Measurements from ENCODE around the gene CHPF2.

CHPF2 gene

GRCh38 chr7:151202836-151203235 lies 29.4 kb upstream of the CHPF2 start:
- no peak overlapping the region for H2BK15ac ChIP-seq (replicated peaks; ENCODE audit: low read depth)
- no peak overlapping the region for H3K56ac ChIP-seq (ENCODE audit: low read length)
- no peak overlapping the region for H3K4ac ChIP-seq (ENCODE audit: low read depth, low read length)
- no peak overlapping the region for H3K9ac ChIP-seq (ENCODE audit: low read length)
- no peaks in the 10 kb centered on the region for H3K4me1 ChIP-seq (ENCODE audit: control insufficient read depth, low read depth, low read length)
- H3K23ac ChIP-seq (ENCODE audit: low read length), result no peak overlapping the region
- no peak overlapping the region for H3K18ac ChIP-seq (ENCODE audit: low read length)
- H3K27me3 ChIP-seq (ENCODE audit: insufficient read depth, low read length, poor library complexity), result no peaks in the 10 kb centered on the region
- no peaks in the 10 kb centered on the region for H3K36me3 ChIP-seq (ENCODE audit: control insufficient read depth, insufficient read depth, low read length)
- H2BK5ac ChIP-seq (ENCODE audit: low read length), result no peak overlapping the region
- no peak overlapping the region for H4K5ac ChIP-seq (ENCODE audit: low read length)
- H2AK5ac ChIP-seq (ENCODE audit: low read length), result no peak overlapping the region
- no peak overlapping the region for H3K4me2 ChIP-seq (ENCODE audit: low read length)
- H4K8ac ChIP-seq (ENCODE audit: low read depth, low read length), result no peak overlapping the region
- H3K4me3 ChIP-seq (ENCODE audit: low read length), result no peak overlapping the region
- no peak overlapping the region for H2BK120ac ChIP-seq (ENCODE audit: low read depth, low read length)
- H3K27ac ChIP-seq (ENCODE audit: low read depth, low read length), result no peak overlapping the region
- H3K79me1 ChIP-seq (ENCODE audit: low read length), result no peaks in the 10 kb centered on the region
- WGBS (ENCODE audit: extremely low coverage, insufficient coverage, low lambda C conversion rate), result no CpG with 5 or more reads among the region's 9 CpGs
- H3K79me2 ChIP-seq (ENCODE audit: control insufficient read depth, insufficient read depth, low read length), result no peaks in the 10 kb centered on the region
- no peak for DNase-seq

DNA sequence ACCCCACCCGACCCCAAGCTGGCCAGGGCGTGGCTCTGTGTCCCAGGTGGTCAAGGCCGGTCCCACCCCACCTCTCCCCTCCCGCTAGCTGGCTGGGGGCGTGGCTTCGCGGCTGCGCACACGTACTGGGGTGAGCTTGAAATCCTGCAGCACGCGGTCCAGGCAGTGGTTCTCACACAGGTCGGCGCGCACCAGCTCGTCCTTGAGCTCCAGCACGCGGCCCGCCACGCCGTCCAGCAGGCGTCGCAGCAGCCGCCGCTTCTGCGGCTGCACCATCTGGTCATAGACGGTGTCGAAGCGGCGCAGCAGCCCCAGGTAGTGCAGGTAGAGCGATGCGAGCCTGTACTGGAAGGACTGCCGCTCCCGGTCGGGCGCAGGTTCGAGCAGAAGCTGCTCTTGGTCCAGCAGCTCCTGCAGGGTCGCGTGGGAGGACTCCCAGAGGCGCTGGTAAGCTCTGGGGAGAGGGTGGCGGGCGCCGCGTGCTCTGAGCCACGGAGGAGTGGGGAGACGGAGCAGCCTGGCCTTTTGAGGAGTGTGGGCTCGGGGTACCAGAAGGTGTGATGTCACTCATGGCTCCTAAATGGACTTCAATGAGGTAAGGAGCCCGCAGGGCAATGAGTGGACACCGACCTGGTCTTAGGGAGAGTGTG lies 27.8 kb upstream of the CHPF2 start:
- no CpG with 5 or more reads among the region's 48 CpGs for WGBS (ENCODE audit: extremely low coverage, insufficient coverage, low lambda C conversion rate)
- Histone ChIP-seq H4K8ac (ENCODE audit: low read depth, low read length) (no peak overlapping the region), H3K36me3 (ENCODE audit: control insufficient read depth, insufficient read depth, low read length) (no peaks in the 10 kb centered on the region), H4K5ac (ENCODE audit: low read length) (no peak overlapping the region), H3K79me1 (ENCODE audit: low read length) (no peaks in the 10 kb centered on the region), H3K4me2 (ENCODE audit: low read length) (no peak overlapping the region), H3K4me3 (ENCODE audit: low read length) (no peak overlapping the region), H3K4ac (ENCODE audit: low read depth, low read length) (no peak overlapping the region), H3K27me3 (ENCODE audit: insufficient read depth, low read length, poor library complexity) (no peaks in the 10 kb centered on the region), H3K56ac (ENCODE audit: low read length) (no peak overlapping the region), H2AK5ac (ENCODE audit: low read length) (no peak overlapping the region), H3K27ac (ENCODE audit: low read depth, low read length) (no peak overlapping the region), H2BK15ac (replicated peaks; ENCODE audit: low read depth) (no peak overlapping the region), H3K23ac (ENCODE audit: low read length) (no peak overlapping the region), H3K79me2 (ENCODE audit: control insufficient read depth, insufficient read depth, low read length) (no peaks in the 10 kb centered on the region), H2BK5ac (ENCODE audit: low read length) (no peak overlapping the region), H3K9ac (ENCODE audit: low read length) (no peak overlapping the region), H3K18ac (ENCODE audit: low read length) (no peak overlapping the region), H2BK120ac (ENCODE audit: low read depth, low read length) (no peak overlapping the region), H3K4me1 (ENCODE audit: control insufficient read depth, low read depth, low read length) (no peaks in the 10 kb centered on the region)
- no peak for DNase-seq

- no peak overlapping the region for H4K5ac ChIP-seq (ENCODE audit: low read length)
- no peak overlapping the region for H3K4me3 ChIP-seq (ENCODE audit: low read length)
- DNase-seq, result no peak
- no peak overlapping the region for H4K8ac ChIP-seq (ENCODE audit: low read depth, low read length)
- H2AK5ac ChIP-seq (ENCODE audit: low read length), result no peak overlapping the region
- H2BK5ac ChIP-seq (ENCODE audit: low read length), result no peak overlapping the region
- no peak overlapping the region for H3K4me2 ChIP-seq (ENCODE audit: low read length)
- H3K9ac ChIP-seq (ENCODE audit: low read length), result no peak overlapping the region
- H3K4me1 ChIP-seq (ENCODE audit: control insufficient read depth, low read depth, low read length), result peaks cover 2% of the 10 kb centered on the region
- no peak overlapping the region for H3K23ac ChIP-seq (ENCODE audit: low read length)
- no peak overlapping the region for H3K56ac ChIP-seq (ENCODE audit: low read length)
- no peak overlapping the region for H2BK120ac ChIP-seq (ENCODE audit: low read depth, low read length)
- no peak overlapping the region for H3K4ac ChIP-seq (ENCODE audit: low read depth, low read length)
- no peaks in the 10 kb centered on the region for H3K27me3 ChIP-seq (ENCODE audit: insufficient read depth, low read length, poor library complexity)
- no peaks in the 10 kb centered on the region for H3K36me3 ChIP-seq (ENCODE audit: control insufficient read depth, insufficient read depth, low read length)
- no CpG with 5 or more reads among the region's 6 CpGs for WGBS (ENCODE audit: extremely low coverage, insufficient coverage, low lambda C conversion rate)
- H3K79me1 ChIP-seq (ENCODE audit: low read length), result no peaks in the 10 kb centered on the region
- no peak overlapping the region for H2BK15ac ChIP-seq (replicated peaks; ENCODE audit: low read depth)
- H3K27ac ChIP-seq (ENCODE audit: low read depth, low read length), result no peak overlapping the region
- H3K18ac ChIP-seq (ENCODE audit: low read length), result no peak overlapping the region
- H3K79me2 ChIP-seq (ENCODE audit: control insufficient read depth, insufficient read depth, low read length), result no peaks in the 10 kb centered on the region
These were observed 26.6 kb upstream of the CHPF2 start for GRCh38 chr7:151205730-151206129.

DNA sequence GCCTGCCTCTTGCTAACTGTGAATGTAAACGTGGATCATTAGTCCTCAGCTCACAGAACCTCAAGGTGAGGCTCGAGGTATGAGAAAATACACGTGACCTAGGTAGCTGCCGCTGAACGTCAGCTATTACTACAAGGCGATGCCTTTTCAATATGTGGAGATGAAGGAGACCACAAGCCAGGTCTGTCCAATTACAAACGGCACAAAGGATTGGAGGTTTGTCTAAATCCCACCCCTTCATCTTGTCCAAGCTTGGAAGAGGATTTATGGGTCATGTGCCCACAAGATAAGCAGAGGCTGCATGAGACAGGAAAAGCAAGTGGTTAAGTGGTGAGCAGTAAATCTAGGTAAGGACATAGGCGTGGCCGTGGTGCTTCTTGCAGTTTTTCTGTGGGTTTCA lies 25.4 kb upstream of the CHPF2 start:
- Histone ChIP-seq H2BK5ac (ENCODE audit: low read length) (no peak overlapping the region), H3K27me3 (ENCODE audit: insufficient read depth, low read length, poor library complexity) (no peaks in the 10 kb centered on the region), H3K36me3 (ENCODE audit: control insufficient read depth, insufficient read depth, low read length) (no peaks in the 10 kb centered on the region), H4K8ac (ENCODE audit: low read depth, low read length) (no peak overlapping the region), H3K56ac (ENCODE audit: low read length) (no peak overlapping the region), H3K27ac (ENCODE audit: low read depth, low read length) (no peak overlapping the region), H2BK15ac (replicated peaks; ENCODE audit: low read depth) (no peak overlapping the region), H2BK120ac (ENCODE audit: low read depth, low read length) (no peak overlapping the region), H3K4me3 (ENCODE audit: low read length) (no peak overlapping the region), H3K23ac (ENCODE audit: low read length) (no peak overlapping the region), H3K18ac (ENCODE audit: low read length) (no peak overlapping the region), H3K4me1 (ENCODE audit: control insufficient read depth, low read depth, low read length) (peaks cover 2% of the 10 kb centered on the region), H3K79me1 (ENCODE audit: low read length) (no peaks in the 10 kb centered on the region), H3K79me2 (ENCODE audit: control insufficient read depth, insufficient read depth, low read length) (no peaks in the 10 kb centered on the region), H3K9ac (ENCODE audit: low read length) (no peak overlapping the region), H4K5ac (ENCODE audit: low read length) (no peak overlapping the region), H3K4ac (ENCODE audit: low read depth, low read length) (no peak overlapping the region), H3K4me2 (ENCODE audit: low read length) (no peak overlapping the region), H2AK5ac (ENCODE audit: low read length) (no peak overlapping the region)
- DNase-seq, result no peak
- no CpG with 5 or more reads among the region's 9 CpGs for WGBS (ENCODE audit: extremely low coverage, insufficient coverage, low lambda C conversion rate)

GRCh38 chr7:151207315-151207714 lies 25.0 kb upstream of the CHPF2 start:
- Histone ChIP-seq H3K23ac (ENCODE audit: low read length) (no peak overlapping the region), H2BK15ac (replicated peaks; ENCODE audit: low read depth) (no peak overlapping the region), H3K27ac (ENCODE audit: low read depth, low read length) (no peak overlapping the region), H2BK5ac (ENCODE audit: low read length) (no peak overlapping the region), H3K36me3 (ENCODE audit: control insufficient read depth, insufficient read depth, low read length) (no peaks in the 10 kb centered on the region), H4K5ac (ENCODE audit: low read length) (no peak overlapping the region), H2BK120ac (ENCODE audit: low read depth, low read length) (no peak overlapping the region), H3K79me1 (ENCODE audit: low read length) (no peaks in the 10 kb centered on the region), H3K4me3 (ENCODE audit: low read length) (no peak overlapping the region), H3K27me3 (ENCODE audit: insufficient read depth, low read length, poor library complexity) (no peaks in the 10 kb centered on the region), H3K79me2 (ENCODE audit: control insufficient read depth, insufficient read depth, low read length) (no peaks in the 10 kb centered on the region), H2AK5ac (ENCODE audit: low read length) (no peak overlapping the region), H3K4ac (ENCODE audit: low read depth, low read length) (no peak overlapping the region), H3K18ac (ENCODE audit: low read length) (no peak overlapping the region), H3K4me2 (ENCODE audit: low read length) (no peak overlapping the region), H3K56ac (ENCODE audit: low read length) (no peak overlapping the region), H3K4me1 (ENCODE audit: control insufficient read depth, low read depth, low read length) (peaks cover 2% of the 10 kb centered on the region), H4K8ac (ENCODE audit: low read depth, low read length) (no peak overlapping the region), H3K9ac (ENCODE audit: low read length) (no peak overlapping the region)
- no CpG with 5 or more reads among the region's 9 CpGs for WGBS (ENCODE audit: extremely low coverage, insufficient coverage, low lambda C conversion rate)
- DNase-seq, result no peak

DNA sequence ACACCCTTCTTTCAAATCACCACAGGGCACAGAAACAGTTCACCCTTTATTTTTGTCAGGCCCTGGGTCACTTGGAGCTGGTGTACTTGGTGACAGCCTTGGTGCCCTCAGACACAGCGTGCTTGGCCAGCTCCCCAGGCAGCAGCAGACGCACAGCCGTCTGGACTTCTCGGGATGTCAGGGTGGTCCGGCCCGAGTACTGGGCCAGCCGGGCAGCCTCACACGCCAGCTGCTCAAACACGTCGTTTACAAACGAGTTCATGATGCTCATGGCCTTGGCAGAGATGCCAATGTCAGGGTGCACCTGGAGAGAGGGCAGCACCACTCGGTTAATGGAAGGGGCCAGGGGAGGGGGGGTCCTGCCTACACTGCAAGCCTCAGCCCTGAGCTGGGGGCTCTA lies 24.5 kb upstream of the CHPF2 start:
- peaks cover 2% of the 10 kb centered on the region for H3K4me1 ChIP-seq (ENCODE audit: control insufficient read depth, low read depth, low read length)
- no peak overlapping the region for H2BK15ac ChIP-seq (replicated peaks; ENCODE audit: low read depth)
- no peak overlapping the region for H2AK5ac ChIP-seq (ENCODE audit: low read length)
- H3K79me1 ChIP-seq (ENCODE audit: low read length), result no peaks in the 10 kb centered on the region
- H3K9ac ChIP-seq (ENCODE audit: low read length), result no peak overlapping the region
- no peak overlapping the region for H3K4me2 ChIP-seq (ENCODE audit: low read length)
- H3K4me3 ChIP-seq (ENCODE audit: low read length), result no peak overlapping the region
- H4K5ac ChIP-seq (ENCODE audit: low read length), result no peak overlapping the region
- no peak overlapping the region for H3K27ac ChIP-seq (ENCODE audit: low read depth, low read length)
- peak overlapping the region; percentile 3 for H3K56ac ChIP-seq (ENCODE audit: low read length)
- no peak overlapping the region for H4K8ac ChIP-seq (ENCODE audit: low read depth, low read length)
- no peak overlapping the region for H3K4ac ChIP-seq (ENCODE audit: low read depth, low read length)
- no peaks in the 10 kb centered on the region for H3K36me3 ChIP-seq (ENCODE audit: control insufficient read depth, insufficient read depth, low read length)
- no peak overlapping the region for H2BK120ac ChIP-seq (ENCODE audit: low read depth, low read length)
- no peak for DNase-seq
- WGBS (ENCODE audit: extremely low coverage, insufficient coverage, low lambda C conversion rate), result no CpG with 5 or more reads among the region's 12 CpGs
- no peaks in the 10 kb centered on the region for H3K27me3 ChIP-seq (ENCODE audit: insufficient read depth, low read length, poor library complexity)
- H2BK5ac ChIP-seq (ENCODE audit: low read length), result no peak overlapping the region
- H3K18ac ChIP-seq (ENCODE audit: low read length), result no peak overlapping the region
- H3K23ac ChIP-seq (ENCODE audit: low read length), result no peak overlapping the region
- H3K79me2 ChIP-seq (ENCODE audit: control insufficient read depth, insufficient read depth, low read length), result no peaks in the 10 kb centered on the region

Data from mesendoderm (in vitro differentiated cells).